Sigmoid colon (tissue), 7 donors: ENCODE measurements around the gene CEP104. TPM values are rescaled to one million over a fixed set of nuclear protein-coding genes. Genes with fewer than 3 reads are reported as not detected.

Experiments used
- DNase-seq: peaks from one replicate; pipeline ENCODE4 v3.0.0-alpha.2; 2019
- H3K27ac ChIP-seq, 4 donors: fragments of 200-600 bp; sonication (generic); one replicate each; pipeline ENCODE4 v1.5.1; 2016 to 2019; ENCODE audit warnings: mild to moderate bottlenecking in 1 of 4
- H3K27me3 ChIP-seq, 3 donors: fragments of 200-600 bp; sonication (generic); one replicate each; pipeline ENCODE4 v1.5.1; 2019; ENCODE audit warnings: mild to moderate bottlenecking in 1 of 3
- H3K36me3 ChIP-seq, 4 donors: fragments of 200-600 bp; sonication (generic); one replicate each; pipeline ENCODE4 v1.5.1; 2016 to 2019
- H3K4me1 ChIP-seq, 4 donors: fragments of 200-600 bp; sonication (generic); one replicate each; pipeline ENCODE4 v1.5.1; 2017 to 2019
- H3K4me3 ChIP-seq, 4 donors: fragments of 200-600 bp; sonication (generic); one replicate each; pipeline ENCODE4 v1.5.1; 2017 to 2019; ENCODE audit warnings: mild to moderate bottlenecking in 2 of 4, moderate library complexity in 1 of 4
- H3K9me3 ChIP-seq, 4 donors: fragments of 200-600 bp in 3 of 4; sonication (generic) in 3 of 4; one replicate each; pipeline versions ENCODE4 v1.5.1 to v1.6.1; 2013 to 2019
- CTCF ChIP-seq, 4 experiments: fragments of 450-650 bp in 3 of 4; fragments of 200-600 bp in 1 of 4; IDR thresholded peaks; one replicate each; pipeline ENCODE4 v1.5.1; 2016 to 2019; ENCODE audit warnings: antibody characterized with exemption in 4 of 4, mild to moderate bottlenecking in 3 of 4, moderate library complexity in 2 of 4
- EP300 ChIP-seq, 4 donors: sonication (generic); formaldehyde crosslinking; IDR thresholded peaks; one replicate each; pipeline ENCODE4 v1.6.1; 2017; ENCODE audit warnings: antibody characterized with exemption in 4 of 4
- POLR2A ChIP-seq, 2 donors: fragments of 450-650 bp; IDR thresholded peaks; one replicate each; pipeline ENCODE4 v1.6.1; 2016; ENCODE audit warnings: antibody characterized with exemption in 2 of 2, mild to moderate bottlenecking in 2 of 2, moderate library complexity in 2 of 2
- POLR2AphosphoS5 ChIP-seq, 4 donors: sonication (generic); formaldehyde crosslinking; IDR thresholded peaks; one replicate each; pipeline ENCODE4 v1.6.1; 2017; ENCODE audit warnings: antibody characterized with exemption in 4 of 4
- WGBS, 2 donors: extraction: QIAGEN DNeasy Blood & Tissue Kit; methylation state at CpG; one replicate each; pipeline ENCODE4 v1.1.7; 2013; 5-methylcytosine and 5-hydroxymethylcytosine counted together
- intact Hi-C: fragments of 100-400 bp; cut with DNase I; formaldehyde crosslinking; loops from one replicate; pipeline ENCODE4 v1.15.1; 2023
- polyA plus RNA-seq, 3 donors: library from polyadenylated mRNA; stranded (reverse); fragments of 200-250 nt; gene quantifications; one replicate each; pipeline ENCODE4 v1.2.3, GENCODE V29; 2013
- total RNA-seq, 4 donors: library from RNA; depleted of rRNA; stranded (reverse); fragments of >200 nt; gene quantifications; one replicate each; pipeline ENCODE4 v1.1.0, GENCODE V29; 2016
- donor health status: healthy with polysubstance abuse.
- donor health status: Bipolar disorder and iron deficiency.
- donor health status: healthy.

CEP104 gene
- total and polyA plus RNA-seq, 7 donors: 12.0 to 32.5 (median 21.6) TPM

GRCh38 chr1:3787349-3787715 is 69.7 kb downstream of the CEP104 start:
- Histone ChIP-seq H3K4me1 (peaks cover 0 to 15% (median 2%) of the 10 kb centered on the region in 4 donors), H3K27ac (no peak overlapping the region), H3K36me3 (peaks cover 14 to 72% (median 51%) of the 10 kb centered on the region in 4 donors), H3K9me3 (no peaks in the 10 kb centered on the region), H3K27me3 (no peaks in the 10 kb centered on the region), H3K4me3 (no peak overlapping the region)
- DNase-seq: no peak
- WGBS, 2 donors: 85 to 86% methylated on average over 10 of the region's 10 CpGs
- intact Hi-C loops: no loop called here
- TF ChIP-seq CTCF (IDR thresholded peaks at IDR 0.05): no peak
- no peak for TF ChIP-seq POLR2A (IDR thresholded peaks at IDR 0.05)
- no peak for TF ChIP-seq EP300 (IDR thresholded peaks at IDR 0.05)
- no peak for TF ChIP-seq POLR2AphosphoS5 (IDR thresholded peaks at IDR 0.05)

GRCh38 chr1:3786468-3787348 is 70.3 kb downstream of the CEP104 start:
- WGBS, 2 donors: 93 to 95% methylated on average over 45 of the region's 45 CpGs
- TF ChIP-seq CTCF (IDR thresholded peaks at IDR 0.05): no peak
- no peak for TF ChIP-seq EP300 (IDR thresholded peaks at IDR 0.05)
- no peak for TF ChIP-seq POLR2AphosphoS5 (IDR thresholded peaks at IDR 0.05)
- TF ChIP-seq POLR2A (IDR thresholded peaks at IDR 0.05): no peak

GRCh38 chr1:3785456-3786157 is 71.4 kb downstream of the CEP104 start:
- Histone ChIP-seq H3K36me3 (peaks cover 24 to 89% (median 68%) of the 10 kb centered on the region in 4 donors), H3K4me1 (peaks cover 0 to 11% (median 0%) of the 10 kb centered on the region in 4 donors), H3K4me3 (no peak overlapping the region), H3K9me3 (no peaks in the 10 kb centered on the region), H3K27ac (no peak overlapping the region), H3K27me3 (no peaks in the 10 kb centered on the region)
- 58 to 79% methylated on average over 14 of the region's 14 CpGs for WGBS, 2 donors
- TF ChIP-seq POLR2A (IDR thresholded peaks at IDR 0.05) (no peak), CTCF (IDR thresholded peaks at IDR 0.05) (no peak), EP300 (IDR thresholded peaks at IDR 0.05) (no peak), POLR2AphosphoS5 (IDR thresholded peaks at IDR 0.05) (no peak)
- no peak for DNase-seq
- intact Hi-C loops: no loop called here

More at GRCh38 chr1:3786468-3787348, 70.3 kb downstream of the CEP104 start:
- Histone ChIP-seq H3K4me3 (no peak overlapping the region), H3K36me3 (peaks cover 18 to 78% (median 57%) of the 10 kb centered on the region in 4 donors), H3K27ac (no peak overlapping the region), H3K27me3 (no peaks in the 10 kb centered on the region), H3K4me1 (peaks cover 0 to 15% (median under 1%) of the 10 kb centered on the region in 4 donors), H3K9me3 (no peaks in the 10 kb centered on the region)
- DNase-seq: no peak
- intact Hi-C loops: no loop called here

GRCh38 chr1:3785045-3785444 is 72.0 kb downstream of the CEP104 start:
- 51 to 81% methylated on average over 13 of the region's 13 CpGs for WGBS, 2 donors
- Histone ChIP-seq H3K4me3 (no peak overlapping the region), H3K27ac (no peak overlapping the region), H3K9me3 (no peaks in the 10 kb centered on the region), H3K4me1 (peaks cover 0 to 6% (median 0%) of the 10 kb centered on the region in 4 donors), H3K27me3 (no peaks in the 10 kb centered on the region), H3K36me3 (peaks cover 24 to 92% (median 73%) of the 10 kb centered on the region in 4 donors)
- intact Hi-C loops: no loop called here
- TF ChIP-seq CTCF (IDR thresholded peaks at IDR 0.05) (no peak), POLR2A (IDR thresholded peaks at IDR 0.05) (no peak), POLR2AphosphoS5 (IDR thresholded peaks at IDR 0.05) (no peak), EP300 (IDR thresholded peaks at IDR 0.05) (no peak)
- DNase-seq: no peak
